ENCODE data around the gene CDH20. TPM values are rescaled to one million over a fixed set of nuclear protein-coding genes. Genes with fewer than 3 reads are reported as not detected.

CDH20 gene
- polyA plus RNA-seq, 1 experiment: 0.02 TPM

DNA sequence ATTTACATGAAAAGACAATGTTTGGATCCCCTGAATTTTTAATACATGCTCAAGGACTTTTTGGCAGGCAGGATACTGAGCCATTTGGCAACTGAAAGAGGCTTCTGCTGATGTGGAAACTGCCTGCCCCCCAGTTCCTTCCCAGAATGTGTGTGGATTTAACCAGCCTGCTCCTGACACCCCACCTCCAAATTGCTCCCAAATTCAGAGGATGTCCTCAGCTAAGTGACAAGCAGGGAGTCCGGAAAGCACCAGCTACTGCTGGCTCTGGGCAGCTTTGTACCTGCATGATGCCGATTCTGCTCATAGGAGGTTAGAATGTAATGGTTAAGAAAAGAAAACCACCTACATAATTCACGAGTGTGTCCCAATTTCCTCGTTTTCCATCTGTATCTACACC lies 197.5 kb downstream of the CDH20 start:
- peaks cover 2% of the 10 kb centered on the region for H3K27me3 ChIP-seq (ENCODE audit: control insufficient read depth, insufficient read depth, low read length)
- ChIA-PET CTCF (no interaction called here), POLR2A (no interaction called here)
- H3K4me3 ChIP-seq (ENCODE audit: low read depth, low read length): no peak overlapping the region
- no peak for DNase-seq (ENCODE audit: low read depth)
- H3K36me3 ChIP-seq (ENCODE audit: control insufficient read depth, insufficient read depth, low read length): no peaks in the 10 kb centered on the region
- TF ChIP-seq, protein P1, sequence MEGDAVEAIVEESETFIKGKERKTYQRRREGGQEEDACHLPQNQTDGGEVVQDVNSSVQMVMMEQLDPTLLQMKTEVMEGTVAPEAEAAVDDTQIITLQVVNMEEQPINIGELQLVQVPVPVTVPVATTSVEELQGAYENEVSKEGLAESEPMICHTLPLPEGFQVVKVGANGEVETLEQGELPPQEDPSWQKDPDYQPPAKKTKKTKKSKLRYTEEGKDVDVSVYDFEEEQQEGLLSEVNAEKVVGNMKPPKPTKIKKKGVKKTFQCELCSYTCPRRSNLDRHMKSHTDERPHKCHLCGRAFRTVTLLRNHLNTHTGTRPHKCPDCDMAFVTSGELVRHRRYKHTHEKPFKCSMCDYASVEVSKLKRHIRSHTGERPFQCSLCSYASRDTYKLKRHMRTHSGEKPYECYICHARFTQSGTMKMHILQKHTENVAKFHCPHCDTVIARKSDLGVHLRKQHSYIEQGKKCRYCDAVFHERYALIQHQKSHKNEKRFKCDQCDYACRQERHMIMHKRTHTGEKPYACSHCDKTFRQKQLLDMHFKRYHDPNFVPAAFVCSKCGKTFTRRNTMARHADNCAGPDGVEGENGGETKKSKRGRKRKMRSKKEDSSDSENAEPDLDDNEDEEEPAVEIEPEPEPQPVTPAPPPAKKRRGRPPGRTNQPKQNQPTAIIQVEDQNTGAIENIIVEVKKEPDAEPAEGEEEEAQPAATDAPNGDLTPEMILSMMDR (IDR thresholded peaks at IDR 0.05; ENCODE audit: insufficient read depth, low read depth, low read length): no peak

DNA sequence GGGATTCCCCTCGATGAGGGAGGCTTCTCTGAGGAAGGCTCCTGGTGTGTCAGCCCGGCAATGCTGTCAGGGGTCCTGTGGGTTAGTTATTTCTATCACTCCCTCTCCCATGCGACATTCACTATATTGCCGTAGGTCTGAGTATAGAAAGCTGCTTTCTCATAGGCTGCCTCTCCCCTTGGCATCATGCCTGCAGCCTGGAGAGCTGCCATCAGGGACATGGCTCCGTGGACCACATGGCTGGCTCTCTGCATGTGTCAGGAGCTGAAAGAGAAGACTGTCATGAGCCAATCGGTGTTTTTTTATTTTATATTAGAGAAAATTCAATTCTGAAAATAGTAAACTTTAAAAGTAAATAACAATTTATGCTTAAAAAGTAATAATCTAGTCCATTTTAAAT lies 198.0 kb downstream of the CDH20 start:
- POLR2A ChIA-PET: no interaction called here

GRCh38 chr18:61531891-61532290 lies 198.7 kb downstream of the CDH20 start:
- CTCF ChIA-PET: interaction anchor here (0.7 kb wide), 1 partner anchor 9 kb away, joined by 3 read pairs; no protein-coding TSS in a partner anchor
- Histone ChIP-seq H3K27me3 (ENCODE audit: control insufficient read depth, insufficient read depth, low read length) (peaks cover 2% of the 10 kb centered on the region), H3K36me3 (ENCODE audit: control insufficient read depth, insufficient read depth, low read length) (no peaks in the 10 kb centered on the region), H3K4me3 (ENCODE audit: low read depth, low read length) (no peak overlapping the region)
- POLR2A ChIA-PET: no interaction called here
- TF ChIP-seq, protein P1 (IDR thresholded peaks at IDR 0.05; ENCODE audit: insufficient read depth, low read depth, low read length): no peak
- DNase-seq (ENCODE audit: low read depth): no peak

More for the DNA sequence above, 198.0 kb downstream of the CDH20 start:
- no peak for DNase-seq (ENCODE audit: low read depth)
- TF ChIP-seq, protein P1 (IDR thresholded peaks at IDR 0.05; ENCODE audit: insufficient read depth, low read depth, low read length): no peak
- no peaks in the 10 kb centered on the region for H3K36me3 ChIP-seq (ENCODE audit: control insufficient read depth, insufficient read depth, low read length)
- no peak overlapping the region for H3K4me3 ChIP-seq (ENCODE audit: low read depth, low read length)
- CTCF ChIA-PET: no interaction called here
- H3K27me3 ChIP-seq (ENCODE audit: control insufficient read depth, insufficient read depth, low read length): peaks cover 2% of the 10 kb centered on the region

- POLR2A ChIA-PET: no interaction called here
- H3K27me3 ChIP-seq (ENCODE audit: control insufficient read depth, insufficient read depth, low read length): peaks cover 2% of the 10 kb centered on the region
- CTCF ChIA-PET: interaction anchor here (2.0 kb wide), 1 partner anchor 14 kb away, joined by 4 read pairs; no protein-coding TSS in a partner anchor
- no peak overlapping the region for H3K4me3 ChIP-seq (ENCODE audit: low read depth, low read length)
- TF ChIP-seq, protein P1 (IDR thresholded peaks at IDR 0.05; ENCODE audit: insufficient read depth, low read depth, low read length): no peak
- DNase-seq (ENCODE audit: low read depth): no peak
- no peaks in the 10 kb centered on the region for H3K36me3 ChIP-seq (ENCODE audit: control insufficient read depth, insufficient read depth, low read length)
These were observed 202.2 kb downstream of the CDH20 start for GRCh38 chr18:61535401-61535800.

DNA sequence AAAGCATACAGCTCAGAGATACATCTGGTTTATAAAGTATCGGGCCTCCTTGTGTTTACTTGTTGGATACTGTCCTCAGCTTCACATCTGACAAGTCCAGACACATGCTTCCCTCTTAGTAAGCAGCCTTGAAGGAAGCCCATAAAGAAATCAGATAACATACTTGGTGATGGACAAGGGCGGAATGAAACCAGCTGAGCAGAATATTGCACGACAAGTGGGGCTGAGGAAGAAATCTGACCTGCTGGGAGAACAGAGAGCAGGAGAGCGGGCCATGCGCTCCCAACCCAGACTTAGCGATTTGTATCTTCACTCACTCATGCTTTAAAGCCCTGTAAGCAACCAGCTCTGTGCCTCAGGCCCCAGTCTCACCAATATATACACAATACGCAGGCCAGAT lies 208.4 kb downstream of the CDH20 start:
- no peaks in the 10 kb centered on the region for H3K27me3 ChIP-seq (ENCODE audit: control insufficient read depth, insufficient read depth, low read length)
- H3K4me3 ChIP-seq (ENCODE audit: low read depth, low read length): no peak overlapping the region
- TF ChIP-seq, protein P1 (IDR thresholded peaks at IDR 0.05; ENCODE audit: insufficient read depth, low read depth, low read length): no peak
- H3K36me3 ChIP-seq (ENCODE audit: control insufficient read depth, insufficient read depth, low read length): no peaks in the 10 kb centered on the region
- ChIA-PET CTCF (interaction anchor here (0.8 to 2.9 kb wide), 3 partner anchors 9 to 219 kb away, joined by 3 to 11 read pairs (median 3); no protein-coding TSS in a partner anchor), POLR2A (no interaction called here)
- DNase-seq (ENCODE audit: low read depth): no peak
